Measurements from ENCODE around the gene ADNP.

The ADNP gene

DNA sequence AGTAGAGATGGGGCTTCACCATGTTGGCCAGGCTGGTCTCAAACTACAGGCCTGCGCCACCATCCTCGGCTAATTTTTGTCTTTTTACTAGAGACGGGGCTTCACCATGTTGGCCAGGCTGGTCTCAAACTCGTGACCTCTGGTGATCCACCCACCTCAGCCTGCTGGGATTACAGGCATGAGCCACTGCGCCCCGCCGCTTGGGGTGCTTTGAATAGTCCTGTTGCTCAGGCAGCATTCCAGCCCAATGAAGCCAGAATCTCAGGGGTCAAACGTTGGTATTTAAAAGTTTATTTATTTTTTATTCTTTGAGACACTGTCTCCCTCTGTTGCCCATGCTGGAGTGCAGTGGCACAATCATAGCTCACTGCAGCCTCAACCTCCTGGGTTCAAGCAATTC, 38.7 kb upstream of the ADNP start:
- Histone ChIP-seq H3K27ac (no peak overlapping the region), H3K4me3 (ENCODE audit: low read depth, low read length) (no peak overlapping the region), H3K27me3 (ENCODE audit: insufficient read depth, low read depth, severe bottlenecking) (peaks cover 60% of the 10 kb centered on the region), H3K9me3 (ENCODE audit: severe bottlenecking) (no peaks in the 10 kb centered on the region), H3K36me3 (no peaks in the 10 kb centered on the region)
- no peak for DNase-seq
- TF ChIP-seq, protein P1, sequence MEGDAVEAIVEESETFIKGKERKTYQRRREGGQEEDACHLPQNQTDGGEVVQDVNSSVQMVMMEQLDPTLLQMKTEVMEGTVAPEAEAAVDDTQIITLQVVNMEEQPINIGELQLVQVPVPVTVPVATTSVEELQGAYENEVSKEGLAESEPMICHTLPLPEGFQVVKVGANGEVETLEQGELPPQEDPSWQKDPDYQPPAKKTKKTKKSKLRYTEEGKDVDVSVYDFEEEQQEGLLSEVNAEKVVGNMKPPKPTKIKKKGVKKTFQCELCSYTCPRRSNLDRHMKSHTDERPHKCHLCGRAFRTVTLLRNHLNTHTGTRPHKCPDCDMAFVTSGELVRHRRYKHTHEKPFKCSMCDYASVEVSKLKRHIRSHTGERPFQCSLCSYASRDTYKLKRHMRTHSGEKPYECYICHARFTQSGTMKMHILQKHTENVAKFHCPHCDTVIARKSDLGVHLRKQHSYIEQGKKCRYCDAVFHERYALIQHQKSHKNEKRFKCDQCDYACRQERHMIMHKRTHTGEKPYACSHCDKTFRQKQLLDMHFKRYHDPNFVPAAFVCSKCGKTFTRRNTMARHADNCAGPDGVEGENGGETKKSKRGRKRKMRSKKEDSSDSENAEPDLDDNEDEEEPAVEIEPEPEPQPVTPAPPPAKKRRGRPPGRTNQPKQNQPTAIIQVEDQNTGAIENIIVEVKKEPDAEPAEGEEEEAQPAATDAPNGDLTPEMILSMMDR (IDR thresholded peaks at IDR 0.05; ENCODE audit: low read depth, low read length) = no peak

GRCh38 chr20:50969435-50969834, 38.2 kb upstream of the ADNP start:
- H3K4me3 ChIP-seq (ENCODE audit: low read depth, low read length) = no peak overlapping the region
- TF ChIP-seq, protein P1 (IDR thresholded peaks at IDR 0.05; ENCODE audit: low read depth, low read length) = no peak
- no peaks in the 10 kb centered on the region for H3K36me3 ChIP-seq
- H3K27me3 ChIP-seq (ENCODE audit: insufficient read depth, low read depth, severe bottlenecking) = peaks cover 58% of the 10 kb centered on the region
- DNase-seq = no peak
- no peak overlapping the region for H3K27ac ChIP-seq
- H3K9me3 ChIP-seq (ENCODE audit: severe bottlenecking) = no peaks in the 10 kb centered on the region

- no peak overlapping the region for H3K27ac ChIP-seq
- no peaks in the 10 kb centered on the region for H3K36me3 ChIP-seq
- no peak for DNase-seq
- H3K9me3 ChIP-seq (ENCODE audit: severe bottlenecking) = no peaks in the 10 kb centered on the region
- no peak overlapping the region for H3K4me3 ChIP-seq (ENCODE audit: low read depth, low read length)
- TF ChIP-seq, protein P1 (IDR thresholded peaks at IDR 0.05; ENCODE audit: low read depth, low read length) = no peak
- H3K27me3 ChIP-seq (ENCODE audit: insufficient read depth, low read depth, severe bottlenecking) = peaks cover 50% of the 10 kb centered on the region
Observed at GRCh38 chr20:50968289-50968688, 37.1 kb upstream of the ADNP start.

GRCh38 chr20:50967586-50967985, 36.3 kb upstream of the ADNP start:
- H3K27me3 ChIP-seq (ENCODE audit: insufficient read depth, low read depth, severe bottlenecking) = peaks cover 45% of the 10 kb centered on the region
- H3K27ac ChIP-seq = no peak overlapping the region
- DNase-seq = peak; percentile 52
- H3K4me3 ChIP-seq (ENCODE audit: low read depth, low read length) = no peak overlapping the region
- H3K36me3 ChIP-seq = no peaks in the 10 kb centered on the region
- TF ChIP-seq, protein P1 (IDR thresholded peaks at IDR 0.05; ENCODE audit: low read depth, low read length) = no peak
- no peaks in the 10 kb centered on the region for H3K9me3 ChIP-seq (ENCODE audit: severe bottlenecking)

- H3K4me3 ChIP-seq (ENCODE audit: low read depth, low read length) = peak overlapping the region; percentile 91
- H3K36me3 ChIP-seq = peaks cover 18% of the 10 kb centered on the region
- TF ChIP-seq, protein P1 (IDR thresholded peaks at IDR 0.05; ENCODE audit: low read depth, low read length) = no peak
- no peak overlapping the region for H3K27ac ChIP-seq
- H3K9me3 ChIP-seq (ENCODE audit: severe bottlenecking) = no peaks in the 10 kb centered on the region
- no peaks in the 10 kb centered on the region for H3K27me3 ChIP-seq (ENCODE audit: insufficient read depth, low read depth, severe bottlenecking)
- DNase-seq = no peak
Observed at GRCh38 chr20:50959543-50960126, 28.4 kb upstream of the ADNP start.
